SK-N-SH treated with all-trans-retinoic acid at 6 μM for 48 hours (cell line): ENCODE data around the gene BPIFB1.

ENCODE experiments used
- ATAC-seq: fragments of 200-7000 bp; cut with Tn5 transposase; 3 replicates; pipeline ENCODE4 v1.9.1; 2020; ENCODE audit warnings: mild to moderate bottlenecking, moderate library complexity
- ARNTL ChIP-seq: fragments of 450-650 bp; formaldehyde crosslinking; IDR thresholded peaks from 2 replicates; pipeline ENCODE4 v1.5.0; 2020; ENCODE audit warnings: low read depth, mild to moderate bottlenecking, moderate library complexity, borderline replicate concordance
- CSDC2 ChIP-seq: fragments of 250-450 bp; sonication (Bioruptor Pico); IDR thresholded peaks from 2 replicates; pipeline ENCODE4 v1.5.0; 2020; ENCODE audit warnings: mild to moderate bottlenecking, moderate library complexity
- POU6F1 ChIP-seq: fragments of 250-450 bp; sonication (Bioruptor Pico); IDR thresholded peaks from 2 replicates; pipeline ENCODE4 v1.8.0; 2021; ENCODE audit warnings: low read depth, mild to moderate bottlenecking, moderate library complexity, borderline replicate concordance
- RARB ChIP-seq: fragments of 250-450 bp; sonication (Bioruptor Pico); IDR thresholded peaks from 2 replicates; pipeline ENCODE4 v1.8.0; 2021; ENCODE audit warnings: mild to moderate bottlenecking, moderate library complexity
- TOX ChIP-seq: fragments of 250-450 bp; sonication (Bioruptor Pico); IDR thresholded peaks from 2 replicates; pipeline ENCODE4 v1.8.0; 2021; ENCODE audit warnings: mild to moderate bottlenecking, moderate library complexity, borderline replicate concordance
- ZFP3 ChIP-seq: fragments of 250-450 bp; sonication (Bioruptor Pico); IDR thresholded peaks from 2 replicates; pipeline ENCODE4 v1.5.0; 2020; ENCODE audit warnings: mild to moderate bottlenecking, moderate library complexity
- ZFP30 ChIP-seq: fragments of 450-650 bp; formaldehyde crosslinking; IDR thresholded peaks from 2 replicates; pipeline ENCODE4 v1.5.0; 2022; ENCODE audit warnings: mild to moderate bottlenecking, moderate library complexity
- ZNF565 ChIP-seq: fragments of 450-650 bp; formaldehyde crosslinking; conservative IDR thresholded peaks from 2 replicates; pipeline ENCODE4 v1.5.0; 2020; ENCODE audit warnings: low read depth, mild to moderate bottlenecking, moderate library complexity
- ZNF8 ChIP-seq: fragments of 450-650 bp; formaldehyde crosslinking; IDR thresholded peaks from 2 replicates; pipeline ENCODE4 v1.5.0; 2020; ENCODE audit warnings: mild to moderate bottlenecking, moderate library complexity
- TF ChIP-seq, protein P1 (sequence below): fragments of 250-450 bp; sonication (Bioruptor Pico); IDR thresholded peaks from 2 replicates; pipeline ENCODE4 v1.5.1; 2021; ENCODE audit warnings: mild to moderate bottlenecking, moderate library complexity
- TF ChIP-seq, protein P2 (sequence below): fragments of 250-450 bp; sonication (Bioruptor Pico); IDR thresholded peaks from 2 replicates; pipeline ENCODE4 v1.5.1; 2020; ENCODE audit warnings: low read depth, mild to moderate bottlenecking, moderate library complexity

BPIFB1 gene

GRCh38 chr20:33352258-33353012, 69.4 kb downstream of the BPIFB1 start (continued):
- no peak for TF ChIP-seq ARNTL
- TF ChIP-seq ZNF565: no peak

DNA sequence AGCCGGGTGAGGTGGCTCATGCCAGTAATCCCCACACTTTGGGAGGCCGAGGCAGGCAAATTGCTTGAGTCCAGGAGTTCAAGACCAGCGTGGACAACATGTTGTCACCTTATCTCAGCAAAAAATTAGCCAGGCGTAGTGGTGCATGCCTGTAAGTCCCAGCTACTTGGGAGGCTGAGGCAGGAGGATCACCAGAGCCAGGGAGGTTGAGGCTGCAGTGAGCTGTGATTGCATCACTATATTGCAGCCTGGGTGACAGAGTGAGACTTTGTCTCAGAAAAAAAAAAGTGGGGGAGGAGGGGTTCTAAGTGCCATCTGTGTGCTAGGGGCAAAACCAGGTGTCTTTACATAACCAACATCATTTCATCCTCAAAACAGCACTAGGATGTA, 70.0 kb downstream of the BPIFB1 start:
- ATAC-seq: no peak
- TF ChIP-seq RARB (CRISPR knock-in tag) (no peak), ZNF8 (CRISPR knock-in tag) (no peak), ZFP3 (CRISPR knock-in tag) (no peak), TOX (CRISPR knock-in tag) (no peak), POU6F1 (CRISPR knock-in tag) (no peak), ZFP30 (CRISPR knock-in tag) (no peak), CSDC2 (CRISPR knock-in tag) (no peak)
- TF ChIP-seq, protein P1, sequence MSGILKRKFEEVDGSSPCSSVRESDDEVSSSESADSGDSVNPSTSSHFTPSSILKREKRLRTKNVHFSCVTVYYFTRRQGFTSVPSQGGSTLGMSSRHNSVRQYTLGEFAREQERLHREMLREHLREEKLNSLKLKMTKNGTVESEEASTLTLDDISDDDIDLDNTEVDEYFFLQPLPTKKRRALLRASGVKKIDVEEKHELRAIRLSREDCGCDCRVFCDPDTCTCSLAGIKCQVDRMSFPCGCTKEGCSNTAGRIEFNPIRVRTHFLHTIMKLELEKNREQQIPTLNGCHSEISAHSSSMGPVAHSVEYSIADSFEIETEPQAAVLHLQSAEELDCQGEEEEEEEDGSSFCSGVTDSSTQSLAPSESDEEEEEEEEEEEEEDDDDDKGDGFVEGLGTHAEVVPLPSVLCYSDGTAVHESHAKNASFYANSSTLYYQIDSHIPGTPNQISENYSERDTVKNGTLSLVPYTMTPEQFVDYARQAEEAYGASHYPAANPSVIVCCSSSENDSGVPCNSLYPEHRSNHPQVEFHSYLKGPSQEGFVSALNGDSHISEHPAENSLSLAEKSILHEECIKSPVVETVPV (CRISPR knock-in tag): no peak
- TF ChIP-seq, protein P2, sequence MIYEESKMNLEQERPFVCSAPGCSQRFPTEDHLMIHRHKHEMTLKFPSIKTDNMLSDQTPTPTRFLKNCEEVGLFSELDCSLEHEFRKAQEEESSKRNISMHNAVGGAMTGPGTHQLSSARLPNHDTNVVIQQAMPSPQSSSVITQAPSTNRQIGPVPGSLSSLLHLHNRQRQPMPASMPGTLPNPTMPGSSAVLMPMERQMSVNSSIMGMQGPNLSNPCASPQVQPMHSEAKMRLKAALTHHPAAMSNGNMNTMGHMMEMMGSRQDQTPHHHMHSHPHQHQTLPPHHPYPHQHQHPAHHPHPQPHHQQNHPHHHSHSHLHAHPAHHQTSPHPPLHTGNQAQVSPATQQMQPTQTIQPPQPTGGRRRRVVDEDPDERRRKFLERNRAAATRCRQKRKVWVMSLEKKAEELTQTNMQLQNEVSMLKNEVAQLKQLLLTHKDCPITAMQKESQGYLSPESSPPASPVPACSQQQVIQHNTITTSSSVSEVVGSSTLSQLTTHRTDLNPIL (CRISPR knock-in tag): no peak
